ENCODE measurements around the gene VMAC. TPM values are rescaled to one million over a fixed set of nuclear protein-coding genes. Genes with fewer than 3 reads are reported as not detected.

VMAC gene
- total and polyA plus RNA-seq, 2 of the 13 experiments (the other 11 are each of a cell fraction or from before 2014, with no cell fraction given), result 2.4 TPM

- TF ChIP-seq SMC3 (IDR thresholded peaks at IDR 0.05; ENCODE audit: low read length) (0 out of 2 replicates have a peak, but pooled peaks have one; percentile 6), ZNF136 (CRISPR knock-in tag; IDR thresholded peaks at IDR 0.05; ENCODE audit: low read depth) (no peak), RBM22 (optimal IDR thresholded peaks at IDR 0.05; ENCODE audit: low read length) (no peak), CC2D1A (CRISPR knock-in tag; IDR thresholded peaks at IDR 0.05) (no peak), CTCF (CRISPR knock-in tag; IDR thresholded peaks at IDR 0.05) (peak; percentile 50), ZNF513 (CRISPR knock-in tag; conservative IDR thresholded peaks at IDR 0.05) (no peak), ZUFSP (CRISPR knock-in tag; IDR thresholded peaks at IDR 0.05; ENCODE audit: borderline replicate concordance) (no peak), HOXA3 (CRISPR knock-in tag; IDR thresholded peaks at IDR 0.05) (peak; percentile 62; the same call in 1 of the 2 replicates), HNRNPUL1 (IDR thresholded peaks at IDR 0.05; ENCODE audit: low read depth, low read length) (no peak), KLF16 (CRISPR knock-in tag; IDR thresholded peaks at IDR 0.05) (no peak), PITX1 (CRISPR knock-in tag; IDR thresholded peaks at IDR 0.05) (peak; percentile 73; the same call in 1 of the 2 replicates), REST (IDR thresholded peaks at IDR 0.05; ENCODE audit: borderline replicate concordance in 1 of 2, low read depth in 1 of 2, low read length in 2 of 2) (no peak), STAT6 (CRISPR knock-in tag; IDR thresholded peaks at IDR 0.05; ENCODE audit: borderline replicate concordance) (no peak), AGO2 (optimal IDR thresholded peaks at IDR 0.05; ENCODE audit: low read depth, low read length) (peak; percentile 87), ZNF780A (CRISPR knock-in tag; IDR thresholded peaks at IDR 0.05) (no peak)
These were observed 4.2 kb downstream of the VMAC start (continued) for GRCh38 chr19:5908773-5909442.
